Keratinocyte (primary cell): ENCODE results near the gene LRRC52. TPM values are rescaled to one million over a fixed set of nuclear protein-coding genes. Genes with fewer than 3 reads are reported as not detected.

ENCODE experiments used
- DNase-seq: peaks from one replicate; pipeline ENCODE4 v3.0.0-alpha.2; 2011; ENCODE audit warnings: low read depth, missing footprints, low spot score
- FAIRE-seq: peaks from 2 replicates; lab custom pipeline; 2011; peaks lifted over from hg19 to GRCh38; lab: Jason Lieb, UNC
- H2AFZ ChIP-seq: 2 replicates; pipeline ENCODE4 v1.6.0; 2012; ENCODE audit warnings: low read length, control low read depth, inconsistent platforms; ENCODE audit not compliant: control insufficient read depth
- H3K27ac ChIP-seq: 2 replicates; pipeline ENCODE4 v1.5.1; 2011; ENCODE audit warnings: low read length; ENCODE audit not compliant: control insufficient read depth, insufficient read depth
- H3K27me3 ChIP-seq: 3 replicates; pipeline ENCODE4 v1.6.0; 2011; ENCODE audit warnings: low read length; ENCODE audit not compliant: control insufficient read depth, insufficient read depth; ENCODE audit errors: extremely low read depth
- H3K36me3 ChIP-seq, 2 experiments: 2 replicates in 1 of 2; 3 replicates in 1 of 2; pipeline ENCODE4 v1.5.1; 2011; ENCODE audit warnings: low read length in 2 of 2, mild to moderate bottlenecking in 1 of 2; ENCODE audit not compliant: control insufficient read depth in 2 of 2, insufficient read depth in 2 of 2; ENCODE audit errors: extremely low read depth in 1 of 2
- H3K4me1 ChIP-seq: 3 replicates; pipeline ENCODE4 v1.5.1; 2011; ENCODE audit warnings: low read length; ENCODE audit not compliant: control insufficient read depth, insufficient read depth; ENCODE audit errors: extremely low read depth
- H3K4me2 ChIP-seq: 3 replicates; pipeline ENCODE4 v1.6.0; 2011; ENCODE audit warnings: low read depth, low read length; ENCODE audit not compliant: control insufficient read depth, insufficient read depth; ENCODE audit errors: extremely low read depth
- H3K4me3 ChIP-seq, 3 experiments: fragments of 200-600 bp in 1 of 3; sonication (generic) in 1 of 3; 2 replicates in 2 of 3; 3 replicates in 1 of 3; pipeline ENCODE4 v1.5.1; 2011 to 2016; ENCODE audit warnings: low read length in 3 of 3, mild to moderate bottlenecking in 3 of 3, control low read depth in 2 of 3, inconsistent platforms in 1 of 3, low read depth in 1 of 3, mixed read lengths in 1 of 3, mixed run types in 1 of 3, moderate library complexity in 1 of 3; ENCODE audit not compliant: control insufficient read depth in 2 of 3, insufficient read depth in 2 of 3; ENCODE audit errors: extremely low read depth in 1 of 3
- H3K79me2 ChIP-seq: 2 replicates; pipeline ENCODE4 v1.6.0; 2012; ENCODE audit warnings: low read length; ENCODE audit not compliant: control insufficient read depth, insufficient read depth
- H3K9ac ChIP-seq: 3 replicates; pipeline ENCODE4 v1.6.0; 2011; ENCODE audit warnings: low read length; ENCODE audit not compliant: control insufficient read depth, insufficient read depth; ENCODE audit errors: extremely low read depth
- H3K9me1 ChIP-seq: 3 replicates; pipeline ENCODE4 v1.6.0; 2011; ENCODE audit warnings: low read length; ENCODE audit not compliant: control insufficient read depth, insufficient read depth; ENCODE audit errors: extremely low read depth
- H3K9me3 ChIP-seq: 2 replicates; pipeline ENCODE4 v1.5.1; 2012; ENCODE audit warnings: low read depth, low read length; ENCODE audit not compliant: control insufficient read depth
- H4K20me1 ChIP-seq: 3 replicates; pipeline ENCODE4 v1.6.0; 2011; ENCODE audit warnings: low read length; ENCODE audit not compliant: control insufficient read depth, insufficient read depth; ENCODE audit errors: extremely low read depth
- CTCF ChIP-seq, 3 experiments: IDR thresholded peaks in 1 of 3; conservative IDR thresholded peaks in 1 of 3; optimal IDR thresholded peaks in 1 of 3; 2 replicates in 2 of 3; 3 replicates in 1 of 3; pipeline versions ENCODE3 to v1.5.1; 2011; ENCODE audit warnings: low read length in 3 of 3, mild to moderate bottlenecking in 3 of 3, moderate library complexity in 2 of 3, control low read depth in 1 of 3, inconsistent platforms in 1 of 3; ENCODE audit not compliant: insufficient read depth in 2 of 3; ENCODE audit errors: extremely low read depth in 1 of 3
- EZH2 ChIP-seq: IDR thresholded peaks from one replicate; pipeline ENCODE4 v1.6.1; 2012; ENCODE audit warnings: inconsistent platforms, mild to moderate bottlenecking, low read length, moderate library complexity
- dilution Hi-C: fragments of 300-500 bp; cut with MboI; formaldehyde crosslinking; loops from one replicate; pipeline ENCODE4 v1.7.0; 2020; ENCODE audit warnings: low sequenced_read_pairs; ENCODE audit not compliant: extremely low pct_ligation_motif_present
- polyA plus RNA-seq, 5 experiments: library from polyadenylated mRNA; depleted of rRNA in 3 of 5; stranded (reverse) in 3 of 5; stranded (forward) in 1 of 5; unstranded in 1 of 5; fragments of >200 nt; gene quantifications; 1 replicate in 1 of 5; 2 replicates in 3 of 5; 3 replicates in 1 of 5; pipeline versions ENCODE4 v1.2.1 to v1.2.3, GENCODE V29; 2011 to 2012; ENCODE audit warnings: missing spikeins in 2 of 5, low read depth in 1 of 5, low replicate concordance in 1 of 5

Gene LRRC52
- polyA plus RNA-seq, 1 donor (not counting 4 experiments of a cell fraction or from before 2014, with no cell fraction given), result not detected

GRCh38 chr1:165508291-165508690 is 35.5 kb upstream of the LRRC52 start:
- no peak overlapping the region for H3K4me2 ChIP-seq
- no peak for DNase-seq
- no peak for TF ChIP-seq EZH2
- no peak for TF ChIP-seq CTCF (optimal IDR thresholded peaks at IDR 0.05 in 1 of 3, IDR thresholded peaks at IDR 0.05 in 1 of 3, conservative IDR thresholded peaks at IDR 0.05 in 1 of 3; ENCODE audit: extremely low read depth in 1 of 3, insufficient read depth in 2 of 3, low read length in 3 of 3)
- dilution Hi-C loops, result no loop called here
- H3K9me3 ChIP-seq, result no peaks in the 10 kb centered on the region
- no peaks in the 10 kb centered on the region for H3K4me1 ChIP-seq
- H3K4me3 ChIP-seq, result no peak overlapping the region
- H4K20me1 ChIP-seq, result no peaks in the 10 kb centered on the region
- no peak overlapping the region for H2AFZ ChIP-seq
- H3K9ac ChIP-seq, result no peak overlapping the region
- H3K36me3 ChIP-seq, result no peaks in the 10 kb centered on the region
- H3K9me1 ChIP-seq, result no peaks in the 10 kb centered on the region
- H3K27ac ChIP-seq, result no peak overlapping the region
- no peaks in the 10 kb centered on the region for H3K27me3 ChIP-seq
- no peak for FAIRE-seq
- no peaks in the 10 kb centered on the region for H3K79me2 ChIP-seq

GRCh38 chr1:165512816-165513215 is 31.0 kb upstream of the LRRC52 start:
- H3K27ac ChIP-seq, result no peak overlapping the region
- FAIRE-seq, result no peak
- TF ChIP-seq EZH2 (no peak), CTCF (optimal IDR thresholded peaks at IDR 0.05 in 1 of 3, IDR thresholded peaks at IDR 0.05 in 1 of 3, conservative IDR thresholded peaks at IDR 0.05 in 1 of 3; ENCODE audit: extremely low read depth in 1 of 3, insufficient read depth in 2 of 3, low read length in 3 of 3) (no peak)
- H3K27me3 ChIP-seq, result no peaks in the 10 kb centered on the region
- H3K9me1 ChIP-seq, result no peaks in the 10 kb centered on the region
- H3K4me1 ChIP-seq, result no peaks in the 10 kb centered on the region
- H3K4me2 ChIP-seq, result no peak overlapping the region
- no peak overlapping the region for H2AFZ ChIP-seq
- no peaks in the 10 kb centered on the region for H3K9me3 ChIP-seq
- H3K36me3 ChIP-seq, result no peaks in the 10 kb centered on the region
- no peaks in the 10 kb centered on the region for H3K79me2 ChIP-seq
- DNase-seq, result no peak
- no peak overlapping the region for H3K4me3 ChIP-seq
- no peaks in the 10 kb centered on the region for H4K20me1 ChIP-seq
- dilution Hi-C loops, result no loop called here
- no peak overlapping the region for H3K9ac ChIP-seq
